Mesenchymal stem cell (in vitro differentiated cells and primary cell): ENCODE results near the gene KIR2DL4.
"Not testable (repeated sequence)": the region's sequence is repeated elsewhere in the genome, so short reads cannot be mapped to it uniquely, and the experiment has no call there.

Experiments used
- DNase-seq: peaks from one replicate; pipeline ENCODE4 v3.0.0-alpha.2; 2013
- H2AFZ ChIP-seq: one replicate; pipeline ENCODE4 v1.6.1; 2013; ENCODE audit warnings: low read depth, mild to moderate bottlenecking, control low read depth, inconsistent platforms, low read length, moderate library complexity
- H2AK5ac ChIP-seq: 2 replicates; pipeline ENCODE4 v1.6.1; 2013; ENCODE audit warnings: low read length, moderate library complexity, mild to moderate bottlenecking, inconsistent platforms; ENCODE audit not compliant: severe bottlenecking
- H2BK120ac ChIP-seq: one replicate; pipeline ENCODE4 v1.6.1; 2013; ENCODE audit warnings: low read depth, mild to moderate bottlenecking, inconsistent platforms, low read length, moderate library complexity
- H2BK12ac ChIP-seq, 2 experiments: one replicate each; pipeline ENCODE4 v1.6.1; 2013; ENCODE audit warnings: inconsistent platforms in 2 of 2, low read length in 2 of 2, mild to moderate bottlenecking in 2 of 2, moderate library complexity in 2 of 2, control low read depth in 1 of 2
- H2BK15ac ChIP-seq: one replicate; pipeline ENCODE4 v1.6.1; 2013; ENCODE audit warnings: mild to moderate bottlenecking, low read depth, inconsistent platforms; ENCODE audit not compliant: poor library complexity, severe bottlenecking
- H2BK5ac ChIP-seq: 2 replicates; pipeline ENCODE4 v1.6.1; 2013; ENCODE audit warnings: low read depth, mild to moderate bottlenecking, low read length, control low read depth, inconsistent platforms; ENCODE audit not compliant: poor library complexity, severe bottlenecking
- H3K14ac ChIP-seq, 2 experiments: one replicate each; pipeline ENCODE4 v1.6.1; 2013; ENCODE audit warnings: inconsistent platforms in 2 of 2, low read length in 2 of 2, control low read depth in 1 of 2, mild to moderate bottlenecking in 1 of 2, moderate library complexity in 1 of 2
- H3K18ac ChIP-seq, 2 experiments: one replicate each; pipeline ENCODE4 v1.6.1; 2013; ENCODE audit warnings: inconsistent platforms in 2 of 2, low read length in 2 of 2, control low read depth in 1 of 2, low read depth in 1 of 2, mild to moderate bottlenecking in 1 of 2
- H3K23ac ChIP-seq, 2 experiments: one replicate each; pipeline ENCODE4 v1.6.1; 2013; ENCODE audit warnings: inconsistent platforms in 2 of 2, low read length in 2 of 2, mild to moderate bottlenecking in 2 of 2, moderate library complexity in 2 of 2, control low read depth in 1 of 2
- H3K27ac ChIP-seq: 2 replicates; pipeline ENCODE4 v1.5.1; 2013; ENCODE audit warnings: mild to moderate bottlenecking, moderate library complexity, low read length, control low read depth, inconsistent platforms; ENCODE audit not compliant: poor library complexity, severe bottlenecking
- H3K27me3 ChIP-seq, 2 experiments: 2 replicates each; pipeline versions ENCODE4 v1.6.1 to v1.7.0; 2013; ENCODE audit warnings: low read length in 2 of 2, mild to moderate bottlenecking in 2 of 2, moderate library complexity in 2 of 2, control low read depth in 1 of 2, inconsistent platforms in 1 of 2; ENCODE audit not compliant: control insufficient read depth in 1 of 2, insufficient read depth in 1 of 2
- H3K36me3 ChIP-seq, 2 experiments: 2 replicates each; pipeline versions ENCODE4 v1.6.1 to v1.7.0; 2013; ENCODE audit warnings: low read length in 2 of 2, control low read depth in 1 of 2, inconsistent platforms in 1 of 2, low read depth in 1 of 2, mild to moderate bottlenecking in 1 of 2; ENCODE audit not compliant: insufficient read depth in 2 of 2, control insufficient read depth in 1 of 2
- H3K4ac ChIP-seq, 2 experiments: one replicate each; pipeline ENCODE4 v1.6.1; 2013; ENCODE audit warnings: inconsistent platforms in 2 of 2, low read length in 2 of 2, mild to moderate bottlenecking in 2 of 2, moderate library complexity in 2 of 2, control low read depth in 1 of 2, low read depth in 1 of 2
- H3K4me1 ChIP-seq: 2 replicates; pipeline ENCODE4 v1.6.1; 2013; ENCODE audit warnings: low read depth, low read length, control low read depth; ENCODE audit not compliant: control insufficient read depth, insufficient read depth
- H3K4me2 ChIP-seq: 2 replicates; pipeline ENCODE4 v1.6.1; 2013; ENCODE audit warnings: low read length, mild to moderate bottlenecking, inconsistent platforms; ENCODE audit not compliant: poor library complexity, severe bottlenecking
- H3K4me3 ChIP-seq, 2 experiments: 2 replicates each; pipeline versions ENCODE4 v1.5.1 to v1.7.0; 2013; ENCODE audit warnings: low read length in 2 of 2, mild to moderate bottlenecking in 2 of 2, control low read depth in 1 of 2, low read depth in 1 of 2; ENCODE audit not compliant: insufficient read depth in 1 of 2
- H3K79me1 ChIP-seq: replicated peaks from 2 replicates; pipeline ENCODE4 v1.6.1; 2013; ENCODE audit warnings: mild to moderate bottlenecking, control low read depth, low read length, inconsistent platforms; ENCODE audit not compliant: poor library complexity, severe bottlenecking
- H3K9ac ChIP-seq: 2 replicates; pipeline ENCODE4 v1.7.0; 2013; ENCODE audit warnings: mild to moderate bottlenecking, low read length, moderate library complexity
- H3K9me3 ChIP-seq: 2 replicates; pipeline ENCODE4 v1.7.0; 2013; ENCODE audit warnings: mild to moderate bottlenecking, low read length; ENCODE audit not compliant: control insufficient read depth
- H4K8ac ChIP-seq: one replicate; pipeline ENCODE4 v1.6.1; 2013; ENCODE audit warnings: inconsistent platforms, mild to moderate bottlenecking, low read length, moderate library complexity
- H4K91ac ChIP-seq: one replicate; pipeline ENCODE4 v1.6.1; 2013; ENCODE audit warnings: mild to moderate bottlenecking, low read length, inconsistent platforms
- WGBS: methylation state at CpG from one replicate; pipeline ENCODE4 v1.1.7; 2013; ENCODE audit warnings: mixed read lengths; 5-methylcytosine and 5-hydroxymethylcytosine counted together

The KIR2DL4 gene

GRCh38 chr19:54851353-54851752 is 47.9 kb downstream of the KIR2DL4 start:
- Histone ChIP-seq H2BK5ac (no peak overlapping the region), H4K91ac (no peak overlapping the region), H3K9me3 (no peaks in the 10 kb centered on the region), H3K4me1 (no peaks in the 10 kb centered on the region), H3K4me3 (no peak overlapping the region), H3K27me3 (no peaks in the 10 kb centered on the region), H2AFZ (no peak overlapping the region), H3K27ac (no peak overlapping the region), H3K14ac (no peak overlapping the region), H3K9ac (no peak overlapping the region), H2AK5ac (no peak overlapping the region), H3K4ac (no peak overlapping the region), H2BK120ac (no peak overlapping the region), H2BK12ac (no peak overlapping the region), H3K4me2 (no peak overlapping the region), H3K18ac (no peak overlapping the region), H3K23ac (no peak overlapping the region), H3K79me1 (no peaks in the 10 kb centered on the region), H3K36me3 (no peaks in the 10 kb centered on the region), H4K8ac (no peak overlapping the region), H2BK15ac (no peak overlapping the region)
- DNase-seq = no peak
- 90% methylated on average over 7 of the region's 7 CpGs for WGBS

GRCh38 chr19:54855241-54855640 is 51.8 kb downstream of the KIR2DL4 start:
- H2BK5ac ChIP-seq, H2AK5ac ChIP-seq, H3K36me3 ChIP-seq, H3K9me3 ChIP-seq, H3K27me3 ChIP-seq, H3K14ac ChIP-seq, H2BK12ac ChIP-seq, H3K4me2 ChIP-seq, H2BK15ac ChIP-seq, H3K23ac ChIP-seq, H3K79me1 ChIP-seq, H3K9ac ChIP-seq, H3K4me1 ChIP-seq, H3K4ac ChIP-seq, H2AFZ ChIP-seq, H3K18ac ChIP-seq, H4K8ac ChIP-seq, DNase-seq, H3K27ac ChIP-seq, H2BK120ac ChIP-seq, H4K91ac ChIP-seq, H3K4me3 ChIP-seq: not testable (repeated sequence)
- 30% methylated on average over 1 of the region's 1 CpG for WGBS

DNA sequence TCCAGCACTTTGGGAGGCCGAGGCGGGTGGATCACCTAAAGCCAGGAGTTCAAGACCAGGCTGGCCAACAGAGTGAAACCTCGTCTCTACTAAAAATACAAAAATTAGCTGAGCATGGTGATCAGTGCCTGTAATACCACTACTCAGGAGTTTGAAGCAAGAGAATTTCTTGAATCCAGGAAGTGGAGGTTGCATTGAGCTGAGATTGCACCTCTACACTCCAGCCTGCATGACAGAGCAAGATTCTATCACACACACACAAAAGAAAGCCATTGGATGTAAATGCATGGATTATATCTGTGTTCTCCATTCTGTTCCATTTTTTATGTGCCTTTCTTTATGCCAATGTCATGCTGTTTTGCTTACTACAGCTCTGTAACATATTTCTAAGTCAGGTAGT is 55.1 kb downstream of the KIR2DL4 start:
- not testable (repeated sequence) for H3K79me1 ChIP-seq, H3K36me3 ChIP-seq, H3K27ac ChIP-seq, H3K4me1 ChIP-seq, H2AK5ac ChIP-seq, H3K9me3 ChIP-seq, H4K91ac ChIP-seq, H3K23ac ChIP-seq, H4K8ac ChIP-seq, H2BK15ac ChIP-seq, H2AFZ ChIP-seq, H3K27me3 ChIP-seq, H3K4me2 ChIP-seq, H3K18ac ChIP-seq, H2BK5ac ChIP-seq, H3K9ac ChIP-seq, H2BK12ac ChIP-seq, H3K4ac ChIP-seq, DNase-seq, H2BK120ac ChIP-seq, H3K4me3 ChIP-seq, H3K14ac ChIP-seq
- WGBS = no CpG with 5 or more reads among the region's 3 CpGs

DNA sequence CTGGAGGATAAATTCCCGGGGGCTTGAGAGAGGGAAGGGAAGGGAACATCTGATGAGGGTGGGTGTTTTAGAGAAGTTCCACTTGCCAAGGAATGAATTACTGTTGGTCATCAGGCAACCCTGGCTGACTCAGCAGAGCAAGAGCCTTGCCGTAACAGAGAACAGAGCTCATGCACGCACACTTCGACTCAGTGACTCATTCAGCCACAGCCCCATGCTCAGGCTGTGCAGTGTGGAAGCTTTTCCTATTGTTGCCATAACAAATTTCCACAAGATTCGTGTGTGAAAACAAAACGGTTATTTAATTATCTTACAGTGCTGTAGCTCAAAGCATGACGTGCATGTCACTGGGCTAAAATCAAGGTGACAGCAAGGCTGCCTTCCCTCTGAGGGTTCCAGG is 56.0 kb downstream of the KIR2DL4 start:
- not testable (repeated sequence) for H3K9ac ChIP-seq, H3K4ac ChIP-seq, H3K79me1 ChIP-seq, H3K4me2 ChIP-seq, H3K4me3 ChIP-seq, H2BK120ac ChIP-seq, H3K36me3 ChIP-seq, H2AFZ ChIP-seq, H3K9me3 ChIP-seq, H2AK5ac ChIP-seq, DNase-seq, H3K27me3 ChIP-seq, H4K91ac ChIP-seq, H4K8ac ChIP-seq, H3K23ac ChIP-seq, H2BK5ac ChIP-seq, H2BK15ac ChIP-seq, H3K27ac ChIP-seq, H2BK12ac ChIP-seq, H3K4me1 ChIP-seq, H3K18ac ChIP-seq, H3K14ac ChIP-seq
- 65% methylated on average over 7 of the region's 7 CpGs for WGBS
